Measurements from ENCODE around the gene FN3K. TPM values are rescaled to one million over a fixed set of nuclear protein-coding genes. Genes with fewer than 3 reads are reported as not detected.

The FN3K gene
- total and polyA plus RNA-seq, 2 of the 13 experiments (the other 11 are each of a cell fraction or from before 2014, with no cell fraction given), result 3.5 to 12.2 TPM

GRCh38 chr17:82716203-82717010 is 19.0 kb upstream of the FN3K start, which contains the start of gene FN3KRP (continued):
- TF ChIP-seq TOPORS (CRISPR knock-in tag; IDR thresholded peaks at IDR 0.05) (peak; percentile 74; the same call in 1 of the 2 replicates), ZNF709 (CRISPR knock-in tag; IDR thresholded peaks at IDR 0.05) (peak; percentile 57; the same call in 1 of the 2 replicates), ZNF75D (CRISPR knock-in tag; IDR thresholded peaks at IDR 0.05; ENCODE audit: borderline replicate concordance) (no peak), GTF2F1 (IDR thresholded peaks at IDR 0.05; ENCODE audit: low read length) (no peak), SIN3B (IDR thresholded peaks at IDR 0.05; ENCODE audit: low read length) (peak; percentile 80), ZNF34 (CRISPR knock-in tag; IDR thresholded peaks at IDR 0.05; ENCODE audit: borderline replicate concordance) (peak; percentile 51; the same call in 1 of the 2 replicates), KIAA2018 (CRISPR knock-in tag; IDR thresholded peaks at IDR 0.05; ENCODE audit: borderline replicate concordance) (0 out of 2 replicates have a peak, but pooled peaks have one; percentile 43), ZBTB21 (CRISPR knock-in tag; IDR thresholded peaks at IDR 0.05) (no peak), MAX (IDR thresholded peaks at IDR 0.05) (peak; percentile 89), ZNF10 (CRISPR knock-in tag; IDR thresholded peaks at IDR 0.05; ENCODE audit: borderline replicate concordance, low read depth) (no peak), TERF1 (CRISPR knock-in tag; IDR thresholded peaks at IDR 0.05) (no peak), ZNF232 (CRISPR knock-in tag; IDR thresholded peaks at IDR 0.05; ENCODE audit: borderline replicate concordance) (0 out of 2 replicates have a peak, but pooled peaks have one; percentile 22), NFE2L2 (IDR thresholded peaks at IDR 0.05; ENCODE audit: low read length) (no peak), ETV5 (CRISPR knock-in tag; IDR thresholded peaks at IDR 0.05; ENCODE audit: borderline replicate concordance) (peak; percentile 87), ZNF564 (CRISPR knock-in tag; IDR thresholded peaks at IDR 0.05) (peak; percentile 37; the same call in 1 of the 2 replicates), WIZ (CRISPR knock-in tag; IDR thresholded peaks at IDR 0.05) (peak; percentile 65; the same call in 1 of the 2 replicates)
